HepG2 (cell line): ENCODE results near the gene GNG4.

Source experiments
- ATF7-NPFF ChIP-seq: sonication (generic); formaldehyde crosslinking; IDR thresholded peaks from 2 replicates; pipeline ENCODE4 v1.8.1; 2023; ENCODE audit warnings: mild to moderate bottlenecking, low read depth, missing genetic modification reagents, moderate library complexity
- CEBPB ChIP-seq: IDR thresholded peaks from 2 replicates; pipeline ENCODE4 v1.6.1; 2011; ENCODE audit warnings: low read depth, low read length, improper control_type of control experiment, borderline replicate concordance
- CTCF ChIP-seq: sonication (generic); formaldehyde crosslinking; IDR thresholded peaks from 2 replicates; pipeline ENCODE4 v1.5.0; 2020; ENCODE audit warnings: mild to moderate bottlenecking, missing genetic modification reagents, moderate library complexity
- NBN ChIP-seq: fragments of 450-650 bp; conservative IDR thresholded peaks from 2 replicates; pipeline ENCODE4 v1.6.1; 2017
- TBX2 ChIP-seq: sonication (generic); formaldehyde crosslinking; IDR thresholded peaks from 2 replicates; pipeline ENCODE4 v1.5.0; 2020; ENCODE audit warnings: missing genetic modification reagents, mild to moderate bottlenecking, borderline replicate concordance
- ZFP36 ChIP-seq: fragments of 150-350 bp; IDR thresholded peaks from 2 replicates; pipeline ENCODE4 v1.6.1; 2018; ENCODE audit warnings: borderline replicate concordance, low read length, low read depth; ENCODE audit not compliant: partially characterized antibody
- ZFP82 ChIP-seq: sonication (generic); formaldehyde crosslinking; IDR thresholded peaks from 2 replicates; pipeline ENCODE4 v1.5.1; 2020; ENCODE audit warnings: mild to moderate bottlenecking, missing genetic modification reagents, borderline replicate concordance
- ZKSCAN8 ChIP-seq: IDR thresholded peaks from 2 replicates; pipeline ENCODE4 v1.6.1; 2016; ENCODE audit warnings: borderline replicate concordance, missing genetic modification reagents, missing compliant biosample characterization
- ZNF276 ChIP-seq: sonication (generic); formaldehyde crosslinking; IDR thresholded peaks from 2 replicates; pipeline ENCODE4 v1.4.0; 2020; ENCODE audit warnings: mild to moderate bottlenecking, low read depth, missing genetic modification reagents
- ZNF343 ChIP-seq: sonication (generic); formaldehyde crosslinking; IDR thresholded peaks from 2 replicates; pipeline ENCODE4 v1.4.0; 2020; ENCODE audit warnings: mild to moderate bottlenecking, missing genetic modification reagents
- ZNF350 ChIP-seq: sonication (generic); formaldehyde crosslinking; IDR thresholded peaks from 2 replicates; pipeline ENCODE4 v1.4.0; 2020; ENCODE audit warnings: mild to moderate bottlenecking, low read depth, missing genetic modification reagents, borderline replicate concordance
- ZNF564 ChIP-seq: sonication (generic); formaldehyde crosslinking; IDR thresholded peaks from 2 replicates; pipeline ENCODE4 v1.8.1; 2023; ENCODE audit warnings: mild to moderate bottlenecking, missing genetic modification reagents

GRCh38 chr1:235669277-235669676 lies 19.7 kb upstream of the GNG4 start:
- no peak for TF ChIP-seq ZKSCAN8 (CRISPR knock-in tag)
- no peak for TF ChIP-seq NBN
- no peak for TF ChIP-seq CEBPB
- no peak for TF ChIP-seq ZNF350
- TF ChIP-seq ZFP36: no peak
- no peak for TF ChIP-seq ZNF343 (CRISPR knock-in tag)
- TF ChIP-seq ZNF276 (CRISPR knock-in tag): no peak
- no peak for TF ChIP-seq TBX2 (CRISPR knock-in tag)
- no peak for TF ChIP-seq CTCF (CRISPR knock-in tag)
- no peak for TF ChIP-seq ATF7-NPFF (CRISPR knock-in tag)
- no peak for TF ChIP-seq ZNF564 (CRISPR knock-in tag)
- no peak for TF ChIP-seq ZFP82
